Breast epithelium (tissue), 4 donors: ENCODE measurements around the gene OSBPL5. TPM values are rescaled to one million over a fixed set of nuclear protein-coding genes. Genes with fewer than 3 reads are reported as not detected.

Experiments
- DNase-seq, 2 donors: peaks; one replicate each; pipeline ENCODE4 v3.0.0-alpha.2; 2019; ENCODE audit warnings: low spot score in 2 of 2
- H3K27ac ChIP-seq, 2 donors: fragments of 200-600 bp; sonication (generic) in 1 of 2; one replicate each; pipeline ENCODE4 v1.5.1; 2016 to 2019; ENCODE audit warnings: mild to moderate bottlenecking in 1 of 2
- H3K27me3 ChIP-seq, 2 donors: fragments of 200-600 bp; sonication (generic) in 1 of 2; one replicate each; pipeline versions ENCODE4 v1.5.1 to v1.6.0; 2017 to 2019; ENCODE audit warnings: control low read depth in 1 of 2, mild to moderate bottlenecking in 1 of 2
- H3K36me3 ChIP-seq: fragments of 200-600 bp; one replicate; pipeline ENCODE4 v1.5.1; 2019
- H3K4me1 ChIP-seq, 2 donors: fragments of 200-600 bp; sonication (generic); one replicate each; pipeline ENCODE4 v1.5.1; 2016 to 2019; ENCODE audit warnings: control low read depth in 1 of 2
- H3K4me3 ChIP-seq, 3 donors: fragments of 200-600 bp; sonication (generic); 1 replicate in 2 of 3; 2 replicates in 1 of 3; pipeline ENCODE4 v1.5.1; 2016 to 2019; ENCODE audit warnings: mild to moderate bottlenecking in 3 of 3, moderate library complexity in 2 of 3
- H3K9me3 ChIP-seq, 2 donors: fragments of 200-600 bp; sonication (generic) in 1 of 2; one replicate each; pipeline ENCODE4 v1.5.1; 2016 to 2019; ENCODE audit warnings: control low read depth in 1 of 2
- POLR2A ChIP-seq: fragments of 450-650 bp; IDR thresholded peaks from one replicate; pipeline ENCODE4 v1.6.1; 2016; ENCODE audit warnings: antibody characterized with exemption, mild to moderate bottlenecking, moderate library complexity
- POLR2AphosphoS5 ChIP-seq, 3 donors: sonication (generic); formaldehyde crosslinking; IDR thresholded peaks; one replicate each; pipeline ENCODE4 v1.6.1; 2017; ENCODE audit warnings: antibody characterized with exemption in 3 of 3
- intact Hi-C: fragments of 100-400 bp; cut with DNase I; formaldehyde crosslinking; loops from one replicate; pipeline ENCODE4 v1.15.1; 2023; ENCODE audit warnings: low total_unique reads
- total RNA-seq, 3 donors: library from RNA; depleted of rRNA; stranded (reverse); fragments of >200 nt; gene quantifications; one replicate each; pipeline ENCODE4 v1.1.0, GENCODE V29; 2016
- TF ChIP-seq, protein P1 (sequence below), 3 donors: fragments of 450-650 bp; IDR thresholded peaks; one replicate each; pipeline ENCODE4 v1.5.1; 2016 to 2017; ENCODE audit warnings: antibody characterized with exemption in 3 of 3, mild to moderate bottlenecking in 3 of 3, moderate library complexity in 3 of 3

The OSBPL5 gene
- total RNA-seq, 3 donors from 2014 or later, result 25.3 to 64.2 (median 27.8) TPM

GRCh38 chr11:3186166-3186953 lies 21.2 kb upstream of the OSBPL5 start:
- H3K9me3 ChIP-seq, result no peaks in the 10 kb centered on the region
- no peaks in the 10 kb centered on the region for H3K27me3 ChIP-seq
- H3K36me3 ChIP-seq, result no peaks in the 10 kb centered on the region
- no peak overlapping the region for H3K4me3 ChIP-seq
- DNase-seq, result peak in 1 of 2 donors; percentile 42
- TF ChIP-seq POLR2AphosphoS5 (IDR thresholded peaks at IDR 0.05) (no peak), POLR2A (no peak)
- TF ChIP-seq, protein P1, sequence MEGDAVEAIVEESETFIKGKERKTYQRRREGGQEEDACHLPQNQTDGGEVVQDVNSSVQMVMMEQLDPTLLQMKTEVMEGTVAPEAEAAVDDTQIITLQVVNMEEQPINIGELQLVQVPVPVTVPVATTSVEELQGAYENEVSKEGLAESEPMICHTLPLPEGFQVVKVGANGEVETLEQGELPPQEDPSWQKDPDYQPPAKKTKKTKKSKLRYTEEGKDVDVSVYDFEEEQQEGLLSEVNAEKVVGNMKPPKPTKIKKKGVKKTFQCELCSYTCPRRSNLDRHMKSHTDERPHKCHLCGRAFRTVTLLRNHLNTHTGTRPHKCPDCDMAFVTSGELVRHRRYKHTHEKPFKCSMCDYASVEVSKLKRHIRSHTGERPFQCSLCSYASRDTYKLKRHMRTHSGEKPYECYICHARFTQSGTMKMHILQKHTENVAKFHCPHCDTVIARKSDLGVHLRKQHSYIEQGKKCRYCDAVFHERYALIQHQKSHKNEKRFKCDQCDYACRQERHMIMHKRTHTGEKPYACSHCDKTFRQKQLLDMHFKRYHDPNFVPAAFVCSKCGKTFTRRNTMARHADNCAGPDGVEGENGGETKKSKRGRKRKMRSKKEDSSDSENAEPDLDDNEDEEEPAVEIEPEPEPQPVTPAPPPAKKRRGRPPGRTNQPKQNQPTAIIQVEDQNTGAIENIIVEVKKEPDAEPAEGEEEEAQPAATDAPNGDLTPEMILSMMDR (IDR thresholded peaks at IDR 0.05), result no peak
- no peak overlapping the region for H3K27ac ChIP-seq
- H3K4me1 ChIP-seq, result no peaks in the 10 kb centered on the region
- intact Hi-C loops, result loop anchor here (5.0 kb wide), 1 partner anchor 604 kb away; no protein-coding TSS in a partner anchor

DNA sequence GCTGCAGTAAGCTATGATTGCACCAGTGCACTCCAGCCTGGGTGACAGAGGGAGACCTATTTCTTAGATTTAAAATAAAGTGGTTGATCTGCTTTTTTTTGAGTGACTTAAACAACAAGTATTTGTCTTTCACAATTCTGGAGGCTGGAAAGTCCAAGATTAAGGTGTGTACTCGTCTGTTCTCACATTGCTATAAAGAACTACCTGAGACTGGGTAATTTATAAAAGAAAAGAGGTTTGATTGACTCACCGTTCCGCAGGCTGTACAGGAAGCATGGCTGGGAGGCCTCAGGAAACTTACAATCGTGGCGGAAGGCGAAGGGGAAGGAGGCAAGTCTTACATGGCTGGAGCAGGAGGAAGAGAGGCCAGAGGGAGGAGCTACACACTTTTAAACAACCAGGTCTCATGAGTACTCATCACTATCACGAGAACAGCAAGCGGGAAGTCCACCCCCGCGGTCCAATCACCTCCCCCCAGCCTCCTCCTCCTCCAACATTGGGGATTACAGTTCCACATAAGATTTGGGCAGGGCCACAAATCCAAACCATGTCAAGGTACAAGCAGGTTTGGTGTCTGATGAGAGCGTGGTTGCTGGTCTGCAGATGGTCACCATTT lies 19.7 kb upstream of the OSBPL5 start:
- Histone ChIP-seq H3K27me3 (no peaks in the 10 kb centered on the region), H3K27ac (no peak overlapping the region), H3K9me3 (no peaks in the 10 kb centered on the region), H3K36me3 (no peaks in the 10 kb centered on the region), H3K4me1 (no peaks in the 10 kb centered on the region), H3K4me3 (no peak overlapping the region)
- DNase-seq, result no peak
- TF ChIP-seq, protein P1 (IDR thresholded peaks at IDR 0.05), result no peak
- TF ChIP-seq POLR2AphosphoS5 (IDR thresholded peaks at IDR 0.05), result no peak
- TF ChIP-seq POLR2A, result no peak
- intact Hi-C loops, result loop anchor here (5.0 kb wide), 1 partner anchor 603 kb away; no protein-coding TSS in a partner anchor

DNA sequence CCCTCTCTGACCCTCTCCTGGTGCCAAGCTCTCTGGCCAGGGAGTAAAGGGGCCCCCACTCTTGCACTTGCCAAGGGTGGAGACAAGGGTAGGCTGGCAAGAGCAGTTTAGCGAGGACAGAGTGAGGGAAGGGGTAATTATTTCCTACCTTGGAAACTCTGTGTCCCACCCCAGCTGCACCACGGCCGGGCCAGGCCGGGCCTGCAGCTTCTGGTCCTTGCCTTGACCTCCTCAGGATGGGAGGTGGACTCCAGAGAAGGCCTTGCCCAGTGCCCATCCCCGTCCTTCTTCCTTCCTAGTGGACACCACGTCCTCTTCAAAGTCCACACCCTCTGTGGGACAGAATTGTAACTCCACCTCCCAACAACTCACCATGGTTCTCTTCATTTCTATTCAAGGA lies 18.4 kb upstream of the OSBPL5 start:
- Histone ChIP-seq H3K36me3 (no peaks in the 10 kb centered on the region), H3K4me3 (no peak overlapping the region), H3K4me1 (no peaks in the 10 kb centered on the region), H3K9me3 (no peaks in the 10 kb centered on the region), H3K27ac (no peak overlapping the region), H3K27me3 (no peaks in the 10 kb centered on the region)
- DNase-seq, result no peak
- intact Hi-C loops, result no loop called here
- TF ChIP-seq, protein P1 (IDR thresholded peaks at IDR 0.05), result no peak
- no peak for TF ChIP-seq POLR2A

DNA sequence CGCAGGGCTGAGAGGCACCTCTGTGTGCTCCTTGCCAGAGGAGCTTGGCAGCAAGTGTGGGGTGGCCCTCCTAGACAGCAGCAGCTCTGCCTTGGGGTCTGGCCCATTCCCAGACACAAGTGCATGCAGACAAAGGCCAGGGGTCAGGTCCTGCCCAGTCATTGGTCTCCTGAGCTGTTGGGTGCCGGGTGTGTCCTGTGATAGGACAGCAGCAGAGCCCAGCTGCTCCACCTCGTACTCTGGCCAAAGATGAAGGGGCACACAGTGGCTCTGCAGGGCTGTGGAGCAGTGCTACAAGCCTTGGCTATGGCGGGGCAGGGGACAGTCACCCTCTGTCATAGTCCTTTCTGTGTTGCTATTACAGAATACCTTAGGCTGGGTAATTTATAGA lies 17.3 kb upstream of the OSBPL5 start:
- Histone ChIP-seq H3K4me1 (no peaks in the 10 kb centered on the region), H3K9me3 (no peaks in the 10 kb centered on the region), H3K27ac (no peak overlapping the region), H3K4me3 (no peak overlapping the region), H3K27me3 (no peaks in the 10 kb centered on the region), H3K36me3 (no peaks in the 10 kb centered on the region)
- TF ChIP-seq, protein P1 (IDR thresholded peaks at IDR 0.05), result no peak
- TF ChIP-seq POLR2AphosphoS5 (IDR thresholded peaks at IDR 0.05) (no peak), POLR2A (no peak)
- intact Hi-C loops, result no loop called here
- no peak for DNase-seq
